IPS-18a (cell line): ENCODE results near the gene TNFRSF8.

ENCODE experiments used
- H3K27ac ChIP-seq: one replicate; pipeline ENCODE4 v1.5.1; 2013; ENCODE audit warnings: low read length
- H3K27me3 ChIP-seq: one replicate; pipeline ENCODE4 v1.6.1; 2013; ENCODE audit warnings: mild to moderate bottlenecking, low read length; ENCODE audit not compliant: control insufficient read depth, insufficient read depth
- H3K36me3 ChIP-seq: one replicate; pipeline ENCODE4 v1.6.1; 2013; ENCODE audit warnings: low read depth, low read length; ENCODE audit not compliant: control insufficient read depth
- H3K4me1 ChIP-seq: one replicate; pipeline ENCODE4 v1.6.1; 2013; ENCODE audit warnings: low read depth, low read length; ENCODE audit not compliant: control insufficient read depth
- H3K4me3 ChIP-seq: one replicate; pipeline ENCODE4 v1.5.1; 2013; ENCODE audit warnings: low read length
- H3K9ac ChIP-seq: one replicate; pipeline ENCODE4 v1.6.1; 2013; ENCODE audit warnings: mild to moderate bottlenecking, low read length, moderate library complexity
- H3K9me3 ChIP-seq: one replicate; pipeline ENCODE4 v1.6.1; 2013; ENCODE audit warnings: low read depth, low read length; ENCODE audit not compliant: control insufficient read depth

Gene TNFRSF8

GRCh38 chr1:12142891-12143630 lies 80.0 kb downstream of the TNFRSF8 start:
- Histone ChIP-seq H3K4me1 (peaks cover 7% of the 10 kb centered on the region), H3K27ac (no peak overlapping the region), H3K4me3 (no peak overlapping the region), H3K27me3 (no peaks in the 10 kb centered on the region), H3K36me3 (no peaks in the 10 kb centered on the region), H3K9ac (no peak overlapping the region), H3K9me3 (no peaks in the 10 kb centered on the region)

- no peak overlapping the region for H3K4me3 ChIP-seq
- H3K27me3 ChIP-seq = no peaks in the 10 kb centered on the region
- no peaks in the 10 kb centered on the region for H3K9me3 ChIP-seq
- H3K36me3 ChIP-seq = no peaks in the 10 kb centered on the region
- no peak overlapping the region for H3K27ac ChIP-seq
- peaks cover 7% of the 10 kb centered on the region for H3K4me1 ChIP-seq
- H3K9ac ChIP-seq = no peak overlapping the region
These were observed 80.6 kb downstream of the TNFRSF8 start for GRCh38 chr1:12143631-12144155.

DNA sequence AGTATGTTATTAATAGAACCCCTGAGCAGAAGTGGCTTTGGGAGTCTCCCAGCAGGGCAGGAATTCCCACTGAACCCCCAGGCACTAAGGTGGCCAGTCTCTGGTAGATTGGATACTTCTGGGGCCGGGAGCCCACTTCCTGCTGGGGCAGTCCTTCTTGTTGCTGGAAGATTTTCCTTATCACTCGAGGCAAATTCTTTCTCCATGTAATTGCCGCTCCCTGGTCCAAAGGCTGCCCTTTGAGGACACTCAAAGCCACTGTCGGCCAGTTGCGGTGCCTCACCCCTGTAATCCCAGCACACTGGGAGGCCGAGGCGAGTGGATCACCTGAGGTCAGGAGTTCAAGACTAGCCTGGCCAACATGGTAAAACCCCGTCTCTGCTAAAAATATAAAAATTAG lies 81.1 kb downstream of the TNFRSF8 start:
- no peak overlapping the region for H3K27ac ChIP-seq
- H3K9ac ChIP-seq = no peak overlapping the region
- H3K4me3 ChIP-seq = no peak overlapping the region
- no peaks in the 10 kb centered on the region for H3K9me3 ChIP-seq
- no peaks in the 10 kb centered on the region for H3K36me3 ChIP-seq
- no peaks in the 10 kb centered on the region for H3K27me3 ChIP-seq
- peaks cover 7% of the 10 kb centered on the region for H3K4me1 ChIP-seq

- no peaks in the 10 kb centered on the region for H3K9me3 ChIP-seq
- H3K27ac ChIP-seq = no peak overlapping the region
- no peak overlapping the region for H3K9ac ChIP-seq
- H3K4me3 ChIP-seq = no peak overlapping the region
- H3K27me3 ChIP-seq = no peaks in the 10 kb centered on the region
- peaks cover 7% of the 10 kb centered on the region for H3K4me1 ChIP-seq
- no peaks in the 10 kb centered on the region for H3K36me3 ChIP-seq
These were observed 81.9 kb downstream of the TNFRSF8 start for GRCh38 chr1:12144969-12145368.

DNA sequence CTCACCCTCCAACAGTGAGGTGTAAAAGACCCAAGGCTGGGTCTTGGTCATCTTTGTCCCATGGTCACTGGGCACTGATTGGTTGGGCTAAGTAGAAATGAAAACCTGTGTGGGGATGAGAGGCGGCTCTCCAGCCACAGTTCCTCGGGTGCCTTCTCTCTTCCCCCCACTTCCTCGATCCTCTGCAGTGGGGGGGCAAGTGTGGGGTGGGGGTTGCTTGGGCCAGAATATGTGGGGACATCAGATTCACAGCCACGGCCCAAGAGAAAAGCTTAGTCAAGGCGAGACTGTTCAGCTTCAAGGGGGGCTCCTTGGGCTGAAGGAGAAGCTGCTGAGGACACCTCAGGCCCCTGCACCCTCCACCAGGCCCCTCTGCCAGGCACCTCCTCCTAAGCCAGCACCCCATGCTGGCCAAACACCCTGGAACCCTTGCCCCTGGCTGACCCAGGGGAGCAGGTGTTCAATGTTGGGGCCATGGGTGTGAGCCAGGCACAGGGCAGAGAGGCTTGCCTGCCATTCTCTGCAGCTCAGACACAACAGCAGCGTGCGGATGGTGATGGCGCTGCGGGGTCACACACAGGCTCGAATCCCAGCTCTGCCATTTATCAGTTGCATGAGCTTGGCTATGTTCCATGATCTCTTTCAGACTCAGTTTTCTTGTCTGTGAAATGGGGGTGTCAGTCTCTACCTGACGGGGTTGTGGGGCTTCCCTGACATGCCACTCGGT lies 82.7 kb downstream of the TNFRSF8 start:
- Histone ChIP-seq H3K4me3 (no peak overlapping the region), H3K27me3 (no peaks in the 10 kb centered on the region), H3K4me1 (peaks cover 7% of the 10 kb centered on the region), H3K27ac (no peak overlapping the region), H3K36me3 (no peaks in the 10 kb centered on the region), H3K9ac (no peak overlapping the region), H3K9me3 (no peaks in the 10 kb centered on the region)

DNA sequence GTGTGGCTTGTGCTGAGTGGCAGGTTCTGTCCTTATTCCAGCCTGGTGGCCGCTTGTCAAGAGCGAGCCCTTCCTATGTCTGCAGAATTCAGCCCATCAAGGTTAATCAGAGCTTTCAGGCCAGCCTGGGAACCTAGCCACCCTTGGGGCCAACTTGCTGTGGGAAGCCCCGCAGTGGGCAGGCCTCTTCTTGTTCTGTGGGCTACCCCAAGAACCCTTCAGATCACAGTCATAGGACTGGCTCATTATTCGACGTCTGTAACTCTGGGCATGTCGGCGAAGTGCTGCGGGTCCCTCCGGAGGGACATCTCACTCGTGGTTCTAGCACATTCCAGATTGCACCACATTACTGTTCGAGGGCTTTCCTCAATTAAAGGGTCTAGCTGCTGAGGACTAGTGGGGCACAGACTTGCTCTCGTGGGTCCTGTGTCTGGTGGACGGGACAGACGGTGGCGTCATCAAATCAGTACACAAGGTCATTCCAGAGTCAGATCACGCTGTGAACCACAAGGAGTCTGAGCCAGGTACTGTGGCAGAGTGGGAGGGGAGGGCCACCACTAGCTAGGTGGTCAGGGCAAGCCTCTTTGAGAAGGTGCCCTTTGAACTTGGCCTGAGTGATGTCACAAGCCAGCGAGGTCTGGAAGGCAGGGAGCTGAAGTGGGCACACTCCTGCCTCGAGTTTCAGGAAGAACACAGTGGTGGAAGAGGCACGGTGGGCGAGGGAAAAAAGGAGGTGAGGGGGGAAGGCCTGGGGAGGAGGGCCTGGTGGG lies 83.4 kb downstream of the TNFRSF8 start:
- no peaks in the 10 kb centered on the region for H3K36me3 ChIP-seq
- H3K9ac ChIP-seq = no peak overlapping the region
- H3K27me3 ChIP-seq = no peaks in the 10 kb centered on the region
- no peak overlapping the region for H3K4me3 ChIP-seq
- no peaks in the 10 kb centered on the region for H3K9me3 ChIP-seq
- no peak overlapping the region for H3K27ac ChIP-seq
- H3K4me1 ChIP-seq = peaks cover 7% of the 10 kb centered on the region

DNA sequence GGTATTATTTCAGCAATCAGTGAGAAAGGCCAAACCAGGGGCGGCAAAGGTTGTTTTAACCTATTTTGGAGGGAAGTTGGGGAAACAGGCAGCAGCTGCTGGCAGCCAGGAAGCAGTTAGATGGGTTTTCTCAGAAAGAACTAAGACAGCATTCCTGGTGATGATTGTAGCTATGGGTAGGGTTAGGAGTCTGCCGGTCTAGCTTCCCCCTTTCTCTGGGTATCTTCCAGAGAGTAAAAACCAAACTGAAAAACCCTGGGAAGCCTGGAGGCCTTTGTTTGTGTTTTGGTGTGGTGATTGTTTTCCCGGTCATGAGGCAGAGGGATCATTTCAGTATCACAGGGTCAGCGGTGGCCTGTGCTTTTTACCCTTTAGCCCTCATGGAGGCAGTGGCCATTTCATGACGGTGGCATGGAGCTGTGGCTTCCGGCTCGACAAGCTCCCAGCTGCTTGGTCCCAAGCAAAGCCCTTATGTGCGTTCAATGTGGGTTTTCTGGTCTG lies 84.1 kb downstream of the TNFRSF8 start:
- no peak overlapping the region for H3K9ac ChIP-seq

DNA sequence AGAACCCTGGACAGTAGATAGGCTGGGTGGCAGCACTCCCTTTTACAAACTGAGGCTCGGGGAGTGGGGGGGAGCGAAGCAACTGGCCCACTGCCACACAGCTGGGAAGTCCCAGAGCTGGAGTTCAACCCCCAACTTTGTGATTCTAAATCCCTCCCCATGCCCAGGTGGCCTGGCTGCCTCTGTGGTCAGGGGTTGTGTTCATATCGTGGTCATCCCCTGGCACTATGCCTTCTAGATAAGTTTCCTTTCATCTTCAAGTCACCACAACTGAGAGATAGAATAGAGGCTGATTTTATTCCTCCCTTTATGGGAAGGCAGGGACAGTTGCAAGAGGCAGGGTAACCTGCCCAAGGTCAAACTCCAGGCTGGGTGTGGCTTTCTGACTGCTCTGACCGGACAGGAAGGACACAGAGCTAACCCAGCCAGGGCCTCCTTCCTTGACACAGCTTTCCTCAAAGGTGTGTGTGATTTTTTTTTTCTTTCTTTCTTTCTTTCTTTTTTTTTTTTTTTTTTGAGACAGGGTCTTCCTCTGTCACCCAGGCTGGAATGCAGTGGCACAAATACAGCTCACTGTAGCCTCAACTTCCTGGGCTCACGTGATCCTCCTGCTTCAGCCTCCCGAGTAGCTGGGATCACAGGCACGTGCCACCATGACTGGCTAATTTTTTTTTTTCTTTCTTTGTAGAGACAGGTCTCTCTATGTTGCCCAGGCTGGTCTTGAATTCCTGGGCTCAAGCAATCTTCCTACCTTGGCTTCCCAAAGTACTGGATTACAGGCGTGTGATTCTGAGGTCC lies 85.3 kb downstream of the TNFRSF8 start:
- Histone ChIP-seq H3K36me3 (no peaks in the 10 kb centered on the region), H3K4me3 (no peak overlapping the region), H3K27ac (no peak overlapping the region), H3K9me3 (no peaks in the 10 kb centered on the region), H3K27me3 (no peaks in the 10 kb centered on the region), H3K4me1 (peaks cover 7% of the 10 kb centered on the region), H3K9ac (no peak overlapping the region)

More for the DNA sequence above, 84.1 kb downstream of the TNFRSF8 start:
- Histone ChIP-seq H3K36me3 (no peaks in the 10 kb centered on the region), H3K4me3 (no peak overlapping the region), H3K4me1 (peaks cover 7% of the 10 kb centered on the region), H3K27ac (no peak overlapping the region), H3K27me3 (no peaks in the 10 kb centered on the region), H3K9me3 (no peaks in the 10 kb centered on the region)

DNA sequence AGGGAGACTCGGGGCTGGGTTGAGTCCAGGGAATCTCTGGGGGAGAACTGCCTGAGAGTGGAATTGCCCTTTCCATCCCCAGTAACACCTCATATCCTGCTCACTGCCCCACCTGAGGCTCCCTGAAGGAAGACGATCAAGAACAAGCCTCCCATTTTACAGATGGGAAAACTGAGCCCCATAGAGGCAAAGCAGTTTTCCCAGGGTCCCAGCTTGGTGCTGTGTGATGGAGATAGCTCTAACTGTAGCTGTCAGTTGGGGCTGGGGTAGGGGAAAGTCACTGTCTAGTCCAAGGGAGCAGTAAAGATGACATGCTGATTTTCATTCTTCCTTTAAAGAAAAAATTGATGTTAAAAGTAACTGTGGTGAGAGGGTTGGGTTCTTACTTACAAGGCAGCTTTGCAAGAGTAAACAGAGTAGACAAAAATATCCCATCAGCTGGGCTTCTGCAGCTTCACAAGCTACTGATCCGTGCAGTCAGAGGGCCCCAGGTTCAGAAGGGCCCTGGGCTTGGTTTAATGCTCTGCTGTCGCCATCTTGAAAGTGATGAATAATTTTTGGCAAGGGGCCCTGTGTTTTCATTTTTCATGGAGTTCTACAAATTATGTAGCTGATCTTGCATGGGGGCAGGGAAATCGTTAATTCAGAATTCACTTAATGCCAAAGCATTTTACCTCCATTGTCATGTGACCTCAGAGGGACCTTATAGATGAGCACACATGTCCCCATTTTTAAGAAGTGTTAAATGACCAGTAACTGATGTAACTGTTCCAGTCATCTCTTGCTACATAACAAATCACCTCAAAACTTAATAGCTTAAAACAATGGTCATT lies 86.1 kb downstream of the TNFRSF8 start:
- H3K4me1 ChIP-seq = peaks cover 7% of the 10 kb centered on the region
- no peaks in the 10 kb centered on the region for H3K9me3 ChIP-seq
- H3K36me3 ChIP-seq = no peaks in the 10 kb centered on the region
- no peak overlapping the region for H3K9ac ChIP-seq
- H3K27me3 ChIP-seq = no peaks in the 10 kb centered on the region
- no peak overlapping the region for H3K27ac ChIP-seq
- H3K4me3 ChIP-seq = no peak overlapping the region

DNA sequence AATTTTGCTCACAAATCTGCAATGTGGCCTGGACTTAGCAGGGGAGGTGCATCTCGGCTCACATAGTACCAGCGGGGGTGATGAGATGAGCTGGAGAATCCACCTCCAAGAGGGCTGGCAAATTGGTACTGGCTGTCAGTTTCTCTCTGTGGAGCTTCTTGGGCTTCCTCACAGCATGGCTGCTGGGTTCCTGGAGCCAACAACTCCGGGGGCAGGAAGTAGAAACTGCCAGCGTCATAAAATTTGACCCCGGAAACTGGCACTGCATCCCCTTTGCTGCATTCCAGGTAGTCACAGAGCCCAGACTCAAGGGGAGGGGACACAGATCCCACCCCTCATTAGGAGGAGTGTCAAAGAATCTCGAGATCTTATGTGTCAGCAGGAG lies 86.7 kb downstream of the TNFRSF8 start:
- H3K9me3 ChIP-seq = no peaks in the 10 kb centered on the region
- H3K4me3 ChIP-seq = no peak overlapping the region
- no peak overlapping the region for H3K9ac ChIP-seq
- no peak overlapping the region for H3K27ac ChIP-seq
- H3K4me1 ChIP-seq = peaks cover 7% of the 10 kb centered on the region
- H3K27me3 ChIP-seq = no peaks in the 10 kb centered on the region
- H3K36me3 ChIP-seq = no peaks in the 10 kb centered on the region
